Activated CD4-positive, alpha-beta T cell treated with anti-CD3 and anti-CD28 coated beads for 4 hours (primary cell): ENCODE data around the gene TMEM174.
"Not testable (repeated sequence)": the region's sequence is repeated elsewhere in the genome, so short reads cannot be mapped to it uniquely, and the experiment has no call there.

Experiments
- DNase-seq, 2 donors: peaks; one replicate each; pipeline ENCODE4 v3.0.0-alpha.2; 2020

Gene TMEM174

DNA sequence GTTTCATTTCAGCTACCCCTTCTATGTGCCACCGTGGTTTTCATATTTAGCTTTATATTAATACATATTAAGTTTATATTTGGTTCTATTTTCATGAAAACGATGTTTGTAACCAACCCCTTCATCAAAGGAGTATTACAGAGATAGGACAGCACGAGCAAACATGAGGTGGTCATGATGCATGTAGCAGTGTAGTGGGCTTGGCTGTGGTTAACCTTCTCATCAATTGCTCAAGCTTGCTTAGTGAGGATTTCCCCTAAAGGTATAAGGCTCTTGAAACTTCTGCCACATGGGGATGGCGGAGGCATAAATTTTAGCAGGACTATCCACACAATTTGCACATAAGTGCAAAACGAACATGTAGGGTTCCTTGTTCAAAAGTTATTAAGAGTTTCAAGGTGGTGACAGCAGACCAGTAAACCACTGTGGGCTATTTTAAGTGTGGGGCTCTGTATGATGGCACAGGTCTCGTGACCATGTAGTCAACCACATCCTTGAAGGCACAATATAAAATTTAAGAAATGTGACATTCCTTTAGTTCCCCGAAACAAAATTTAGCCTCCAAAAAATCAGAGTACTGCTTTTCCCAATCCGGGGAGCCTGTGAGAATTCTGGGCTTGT lies 24.8 kb downstream of the TMEM174 start:
- no peak for DNase-seq

DNA sequence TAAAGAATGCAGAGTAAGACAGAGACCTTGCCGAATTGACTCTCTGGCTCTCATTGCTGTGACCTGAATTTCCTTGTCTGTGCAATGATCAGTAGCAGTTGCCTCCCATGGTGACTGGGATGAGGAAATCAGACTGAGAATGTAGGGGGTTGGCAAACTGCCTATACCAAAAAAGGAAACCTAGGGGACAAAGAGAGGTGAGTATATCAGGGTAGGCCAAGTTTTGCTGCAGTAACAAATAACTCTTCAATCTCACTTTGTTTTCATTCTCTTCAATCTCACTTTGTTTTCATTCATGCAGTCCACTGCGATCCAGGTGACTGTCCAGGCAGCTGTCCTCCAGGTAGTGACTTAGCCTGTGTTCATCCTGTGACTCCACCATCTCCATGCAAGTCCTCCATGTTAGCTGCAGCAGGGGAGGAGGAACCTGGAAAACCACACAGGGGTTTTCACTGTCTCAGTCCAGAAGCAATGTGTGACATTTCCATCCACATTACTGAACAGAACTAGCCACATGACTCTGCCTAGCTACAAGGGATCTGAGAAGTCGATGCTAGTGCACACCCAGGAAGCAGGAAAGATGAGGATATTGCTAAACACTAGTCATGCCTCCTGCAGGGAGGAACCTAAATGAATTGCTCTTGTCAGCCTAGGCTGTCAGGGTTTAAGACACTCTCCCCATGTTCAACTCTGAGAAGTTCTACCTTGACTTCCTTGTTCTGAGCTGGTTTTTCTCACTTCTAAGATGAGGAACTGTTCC lies 26.0 kb downstream of the TMEM174 start:
- DNase-seq = no peak

DNA sequence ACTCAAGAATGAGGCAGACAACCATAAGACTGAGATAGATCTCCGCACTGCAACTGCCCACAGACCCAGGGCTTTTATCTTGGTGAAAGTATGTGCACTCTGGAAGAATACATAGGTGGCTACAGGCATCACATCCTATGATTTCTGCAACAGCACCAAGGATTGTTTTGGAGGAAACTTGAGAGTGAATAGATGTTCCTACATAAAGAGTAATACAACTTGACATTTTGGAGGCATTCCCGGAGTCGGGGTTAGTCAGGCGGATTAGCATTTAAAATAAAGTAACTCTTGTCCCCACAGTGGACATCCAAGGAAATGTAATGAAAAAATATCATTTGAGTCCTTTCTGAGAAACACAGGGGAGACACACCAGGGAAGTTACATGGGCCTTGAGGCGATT lies 26.7 kb downstream of the TMEM174 start:
- DNase-seq = no peak

DNA sequence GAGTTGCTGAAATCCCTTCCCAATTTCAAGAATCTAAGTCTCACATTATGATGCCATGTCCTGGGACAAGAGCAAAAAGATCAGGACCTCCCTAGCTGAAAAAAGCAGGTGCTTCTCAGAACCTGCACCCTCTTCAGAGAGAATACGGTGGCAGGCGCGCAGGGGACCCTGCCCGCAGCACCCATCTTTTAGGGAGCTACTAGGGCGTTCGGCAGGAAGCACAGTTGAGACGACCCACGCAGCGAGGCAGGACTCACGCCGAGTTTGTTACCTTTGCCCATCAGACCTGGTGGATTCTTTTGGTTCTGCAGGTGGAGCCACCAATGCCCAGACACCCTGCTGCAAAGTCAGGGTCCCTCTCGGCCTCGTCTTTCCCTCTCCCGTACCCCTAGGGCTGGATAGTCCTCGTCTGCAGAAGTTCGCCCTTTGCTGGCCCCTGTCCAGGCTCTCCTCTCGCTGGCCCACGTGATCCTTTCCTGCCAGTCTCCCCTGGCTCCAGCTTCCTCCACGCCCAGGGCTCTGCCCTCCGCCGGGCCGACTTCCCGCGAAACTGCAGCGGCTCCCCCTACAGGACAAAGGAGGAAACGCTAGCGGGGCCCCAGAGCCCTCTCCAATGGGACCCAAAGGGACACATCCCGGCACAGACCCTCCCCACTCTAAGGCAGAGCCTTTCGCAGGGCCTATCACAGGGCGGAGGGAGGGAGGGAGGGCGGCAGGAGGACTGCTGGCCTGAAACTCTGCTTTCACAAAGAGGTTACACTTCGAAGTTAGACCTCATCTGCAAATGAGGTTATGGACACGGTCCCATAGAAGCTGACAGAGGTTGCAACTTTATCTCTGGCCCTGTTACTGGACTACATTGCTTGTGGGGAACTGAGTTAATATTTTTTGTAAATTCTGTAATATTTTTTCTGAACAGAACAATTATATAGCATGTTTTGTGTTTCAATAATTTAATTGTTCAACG lies 28.8 kb downstream of the TMEM174 start:
- peak; percentile 46 to 66 for DNase-seq

DNA sequence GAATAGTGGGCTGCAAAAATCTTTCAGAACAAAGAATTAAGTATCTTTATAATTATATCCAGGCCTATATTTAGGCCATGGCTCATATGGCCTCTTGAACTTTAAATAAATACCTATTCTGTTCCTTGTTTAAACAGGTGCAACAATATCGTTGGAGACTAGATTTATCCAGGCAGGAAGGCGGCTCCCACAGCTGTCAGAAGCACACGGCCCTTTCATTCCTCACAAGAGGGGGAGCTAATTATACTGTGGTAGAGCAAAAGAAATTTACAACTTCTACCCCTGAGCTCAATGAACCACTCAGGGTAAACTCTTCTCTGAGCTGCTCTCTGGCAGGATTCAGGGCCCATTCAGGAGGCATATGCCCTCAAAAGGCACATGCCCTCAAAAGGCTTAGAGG lies 31.3 kb downstream of the TMEM174 start:
- no peak for DNase-seq

DNA sequence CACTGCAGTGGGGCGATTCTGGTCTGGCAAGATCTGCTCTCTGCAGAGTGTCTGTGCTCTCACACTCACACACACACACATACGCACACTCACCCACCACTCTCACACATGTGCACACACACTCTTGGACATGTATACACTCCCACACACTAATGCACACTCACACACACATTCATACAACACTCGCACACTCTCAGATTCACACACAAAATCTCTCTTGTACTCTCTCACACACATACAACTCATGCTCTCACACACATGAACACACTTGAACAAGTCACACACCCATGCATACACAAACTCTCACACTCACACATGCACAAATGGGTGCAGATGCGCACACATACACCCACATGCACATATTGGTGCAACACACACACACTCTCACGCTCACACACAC lies 31.7 kb downstream of the TMEM174 start:
- no peak for DNase-seq

DNA sequence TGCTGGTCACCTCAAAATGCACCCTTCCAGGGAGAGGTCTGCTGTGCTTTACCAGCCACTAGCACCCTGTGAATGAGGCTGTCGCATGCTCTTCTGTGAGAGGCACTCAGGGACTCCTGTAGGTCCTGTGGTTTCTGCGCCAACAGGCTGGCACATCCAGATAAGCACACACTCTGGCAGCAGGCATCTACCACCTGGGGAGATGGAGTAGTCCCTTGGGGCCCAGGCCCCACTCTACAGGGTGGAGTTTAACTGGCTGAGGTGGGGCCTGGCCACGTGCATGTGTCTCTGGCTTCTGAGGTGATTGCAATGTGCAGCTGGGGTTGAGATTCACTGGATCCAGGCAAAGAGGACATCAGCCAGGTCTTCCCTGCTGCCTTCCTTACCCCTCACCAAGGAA lies 32.3 kb downstream of the TMEM174 start:
- DNase-seq = no peak

DNA sequence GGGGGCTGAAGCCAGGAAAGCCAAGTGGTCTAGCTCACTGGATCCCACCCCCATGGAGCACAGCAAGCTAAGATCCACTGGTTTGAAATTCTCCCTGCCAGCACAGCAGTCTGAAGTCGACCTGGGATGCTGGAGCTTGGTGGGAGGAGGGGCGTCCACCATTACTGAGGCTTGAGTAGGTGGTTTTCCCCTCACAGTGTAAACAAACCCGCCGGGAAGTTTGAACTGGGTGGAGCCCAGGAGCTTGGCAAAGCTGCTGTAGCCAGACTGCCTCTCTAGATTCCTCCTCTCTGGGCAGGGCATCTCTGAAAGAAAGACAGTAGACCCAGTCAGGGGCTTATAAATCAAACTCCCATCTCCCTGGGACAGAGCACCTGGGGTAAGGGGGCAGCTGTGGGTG lies 34.2 kb downstream of the TMEM174 start:
- not testable (repeated sequence) for DNase-seq

DNA sequence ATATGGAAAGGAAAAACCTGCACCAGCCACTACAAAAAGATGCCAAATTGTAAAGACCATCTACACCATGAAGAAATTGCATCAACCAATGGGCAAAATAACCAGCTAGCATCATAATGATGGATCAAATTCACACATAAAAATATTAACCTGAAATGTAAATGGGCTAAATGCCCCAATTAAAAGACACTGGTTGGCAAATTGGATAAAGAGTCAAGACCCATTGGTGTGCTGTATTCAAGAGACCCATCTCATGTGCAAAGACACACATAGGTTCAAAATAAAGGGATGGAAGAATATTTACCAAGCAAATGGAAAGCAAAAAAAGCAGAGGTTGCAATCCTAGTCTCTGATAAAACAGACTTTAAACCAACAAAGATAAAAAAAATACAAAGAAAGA lies 36.1 kb downstream of the TMEM174 start:
- not testable (repeated sequence) for DNase-seq

DNA sequence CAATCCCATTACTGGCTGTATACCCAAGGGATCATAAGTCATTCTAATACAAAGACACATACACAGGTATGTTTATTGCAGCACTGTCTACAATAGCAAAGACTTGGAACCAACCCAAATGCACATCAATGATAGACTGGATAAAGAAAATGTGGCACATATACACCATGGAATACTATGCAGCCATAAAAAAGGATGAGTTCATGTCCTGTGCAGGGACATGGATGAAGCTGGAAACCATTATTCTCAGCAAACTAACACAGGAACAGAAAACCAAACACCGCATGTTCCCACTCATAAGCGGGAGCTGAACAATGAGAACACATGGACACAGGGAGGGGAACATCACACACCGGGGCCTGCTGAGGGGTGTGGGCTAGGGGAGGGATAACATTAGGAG lies 39.7 kb downstream of the TMEM174 start:
- not testable (repeated sequence) for DNase-seq

DNA sequence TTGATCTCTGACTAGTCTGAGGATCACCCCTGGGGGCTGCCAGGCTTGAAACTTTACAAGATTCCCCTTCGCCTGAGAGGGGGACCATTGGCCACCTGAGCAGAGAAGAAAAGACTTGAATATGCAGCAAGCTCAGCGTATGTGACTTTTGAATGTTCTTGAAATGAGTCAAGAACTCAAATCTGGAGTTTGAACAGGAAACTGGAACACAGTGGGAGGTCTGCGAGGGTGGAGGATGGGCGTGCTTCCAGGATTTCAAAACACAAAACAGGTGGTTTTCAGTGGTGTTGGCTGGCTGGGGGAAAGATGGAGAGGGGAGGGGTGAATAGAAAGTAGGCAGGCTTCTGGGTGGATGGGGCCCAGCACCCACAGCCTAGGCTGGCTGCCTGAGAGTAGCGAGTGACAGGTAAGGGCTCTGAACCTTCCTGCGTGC lies 40.6 kb downstream of the TMEM174 start:
- DNase-seq = no peak

DNA sequence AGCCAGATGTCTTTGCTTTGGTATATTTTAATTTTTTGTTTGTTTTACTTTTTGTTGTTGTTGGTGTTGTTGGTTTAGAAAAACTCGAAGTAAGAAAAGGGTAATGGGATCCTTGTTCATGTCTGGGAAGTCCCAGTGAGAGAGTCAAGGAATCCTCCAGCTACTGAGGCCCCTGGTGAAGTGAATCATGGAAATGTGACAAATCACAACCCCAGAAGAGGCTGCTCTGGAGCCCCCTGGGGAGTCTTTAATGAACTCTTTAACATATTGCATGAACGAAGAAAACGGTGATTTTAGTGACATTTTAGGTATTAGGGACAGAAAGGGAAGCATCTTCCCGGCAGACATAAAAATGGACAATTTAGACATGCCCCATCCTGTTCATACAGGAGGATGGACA lies 41.3 kb downstream of the TMEM174 start:
- DNase-seq = no peak

DNA sequence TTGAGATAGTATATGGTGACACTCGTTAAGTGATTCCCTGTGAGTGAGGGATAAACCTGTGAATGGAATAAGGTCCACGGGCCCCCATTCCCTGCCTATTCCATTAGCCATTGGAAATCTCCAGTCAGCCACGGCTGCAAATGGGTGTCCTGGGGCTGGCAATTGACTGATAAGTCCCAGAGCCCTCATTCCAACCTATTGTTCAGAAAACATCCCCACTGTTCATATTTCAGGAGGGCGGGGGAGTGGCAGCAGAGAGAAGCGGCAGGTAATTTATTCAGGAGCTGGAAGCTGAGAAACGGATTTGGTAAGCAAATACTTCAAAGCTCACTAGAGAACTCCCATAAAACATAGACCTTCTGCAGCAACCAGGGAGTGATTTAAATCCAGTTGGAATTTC lies 42.0 kb downstream of the TMEM174 start:
- DNase-seq = no peak

DNA sequence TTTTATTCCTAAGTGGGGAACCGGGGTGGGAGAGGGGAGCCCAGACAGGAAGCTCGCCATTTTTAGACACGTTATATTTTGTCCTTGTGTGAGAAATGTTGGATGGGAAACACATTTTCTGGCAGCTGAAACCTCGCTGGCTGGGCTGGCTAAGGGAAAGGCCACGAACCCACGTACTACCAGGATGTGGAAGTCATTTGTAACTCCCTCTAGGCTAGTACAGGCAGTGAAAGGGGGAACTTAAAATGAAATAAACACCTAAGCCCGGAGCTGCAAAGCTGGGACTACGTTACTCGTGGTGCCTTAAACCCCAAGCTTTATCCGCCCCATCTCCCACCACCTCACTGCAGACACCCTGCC lies 42.5 kb downstream of the TMEM174 start:
- no peak for DNase-seq

DNA sequence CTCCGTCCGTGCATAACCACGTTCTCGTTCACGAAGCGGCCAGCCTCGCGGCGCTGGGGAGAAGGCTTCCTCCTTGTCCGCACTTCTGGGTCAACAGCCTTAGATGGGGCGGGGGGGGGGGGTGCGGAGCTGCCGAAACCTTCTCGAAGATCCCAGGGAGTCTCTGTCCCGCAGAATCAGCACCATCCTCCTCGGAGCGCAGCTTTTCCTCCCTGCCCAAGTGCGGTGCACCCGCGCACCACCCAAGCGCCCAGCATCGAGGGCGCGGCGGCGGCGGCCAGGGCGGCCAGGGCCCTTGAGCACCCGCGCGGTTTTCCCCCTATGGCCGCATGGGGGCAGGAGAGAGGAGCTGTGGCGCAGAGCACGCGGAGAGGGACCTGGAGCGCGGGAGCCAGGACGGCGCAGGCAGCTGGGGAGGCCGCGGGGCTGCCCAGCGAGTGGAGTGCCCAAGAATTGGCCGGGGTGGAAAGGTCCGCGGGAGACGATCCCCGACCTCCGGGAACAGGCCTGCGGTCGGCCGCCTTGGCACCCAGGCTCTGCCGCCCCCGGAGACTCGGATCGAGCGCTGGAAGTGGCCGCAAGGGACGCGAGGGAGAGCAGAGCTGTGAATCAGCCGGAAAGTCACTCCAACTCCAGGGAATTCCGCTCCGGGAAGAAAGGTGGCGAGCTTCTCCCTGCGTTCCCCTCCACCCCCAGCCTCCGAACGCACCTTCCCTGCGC lies 43.1 kb downstream of the TMEM174 start:
- DNase-seq = peak; percentile 31 to 59

DNA sequence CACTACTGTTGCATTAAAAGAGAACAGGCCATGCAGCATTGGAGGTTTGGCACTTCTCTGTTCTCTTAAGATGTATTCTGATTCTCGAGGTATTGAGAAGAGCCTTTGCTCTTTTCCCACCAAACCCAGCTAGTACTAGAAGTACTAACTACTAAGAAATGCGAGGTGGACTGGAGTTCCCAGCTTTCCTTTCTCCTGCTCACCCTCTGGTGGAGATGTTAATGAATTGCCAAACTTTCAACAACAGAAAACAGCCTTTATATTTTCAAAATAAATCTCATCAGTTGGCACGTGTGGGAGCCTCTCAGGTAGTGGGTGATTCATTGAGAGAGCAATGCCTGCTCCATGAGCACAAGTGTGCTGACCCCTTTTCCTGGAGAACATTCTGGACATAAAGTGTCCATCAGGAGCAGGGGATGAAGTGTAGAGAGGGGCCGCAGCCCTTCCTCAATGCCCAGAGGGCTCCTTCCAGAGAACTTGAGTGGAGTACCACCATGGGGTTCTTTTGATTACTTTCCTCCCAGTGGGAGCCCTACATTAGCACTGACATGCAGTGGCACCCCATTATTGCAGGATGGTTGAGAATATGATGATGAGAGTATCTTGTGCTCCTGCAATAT lies 45.7 kb downstream of the TMEM174 start:
- DNase-seq = no peak

DNA sequence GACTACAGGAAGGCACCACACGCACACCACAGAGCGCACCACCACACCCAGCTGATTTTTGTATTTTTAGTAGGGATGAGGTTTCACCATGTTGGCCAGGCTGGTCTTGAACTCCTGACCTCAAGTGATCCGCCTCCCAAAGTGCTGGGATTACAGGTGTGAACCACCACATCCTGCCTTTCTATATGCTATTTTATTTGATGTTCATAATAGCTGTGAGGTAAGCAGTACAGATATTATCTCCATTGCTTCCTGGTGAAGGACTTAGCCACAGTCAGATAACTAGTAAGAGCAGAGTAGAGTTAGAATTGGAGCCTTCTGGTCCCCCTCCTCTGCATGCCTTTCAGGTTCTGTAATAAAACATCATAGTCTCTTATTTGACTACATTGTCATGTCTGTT lies 46.3 kb downstream of the TMEM174 start:
- DNase-seq = not testable (repeated sequence)

DNA sequence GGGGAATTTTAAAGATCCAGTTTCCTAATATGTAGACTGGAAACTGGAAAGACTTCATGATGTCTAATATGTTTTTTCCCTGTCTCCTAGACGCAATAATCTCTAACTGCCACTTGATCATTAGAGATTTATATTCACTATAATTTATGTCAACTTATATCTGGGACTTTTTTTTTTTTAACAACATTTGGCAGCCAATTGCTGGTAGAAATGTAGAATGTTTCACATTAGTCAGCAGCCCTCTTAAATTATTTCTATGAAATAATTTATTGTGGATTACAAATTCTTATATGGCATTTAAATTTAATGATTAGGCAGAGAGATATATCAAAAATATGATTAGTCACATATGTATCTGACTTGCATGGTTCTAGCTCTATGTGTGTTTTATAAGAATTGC lies 48.2 kb downstream of the TMEM174 start:
- no peak for DNase-seq

DNA sequence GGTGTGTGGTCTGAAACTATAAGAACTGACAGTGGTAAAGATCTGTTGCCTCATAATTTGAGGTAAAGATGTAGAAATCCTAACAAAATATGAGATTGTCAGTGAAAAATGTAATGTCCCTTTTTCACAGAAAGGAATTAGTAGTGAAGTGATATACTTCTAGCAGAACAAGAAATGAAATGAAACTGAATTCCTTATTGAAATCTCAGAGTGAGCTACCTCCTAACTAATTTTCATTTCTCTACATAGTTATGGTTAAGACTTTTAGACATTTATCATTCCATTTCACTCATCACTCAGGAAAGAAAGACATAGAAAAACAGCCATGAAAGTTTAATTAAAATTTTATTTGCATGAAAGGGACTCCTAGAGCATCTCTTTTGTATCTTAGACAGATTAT lies 48.7 kb downstream of the TMEM174 start:
- no peak for DNase-seq

DNA sequence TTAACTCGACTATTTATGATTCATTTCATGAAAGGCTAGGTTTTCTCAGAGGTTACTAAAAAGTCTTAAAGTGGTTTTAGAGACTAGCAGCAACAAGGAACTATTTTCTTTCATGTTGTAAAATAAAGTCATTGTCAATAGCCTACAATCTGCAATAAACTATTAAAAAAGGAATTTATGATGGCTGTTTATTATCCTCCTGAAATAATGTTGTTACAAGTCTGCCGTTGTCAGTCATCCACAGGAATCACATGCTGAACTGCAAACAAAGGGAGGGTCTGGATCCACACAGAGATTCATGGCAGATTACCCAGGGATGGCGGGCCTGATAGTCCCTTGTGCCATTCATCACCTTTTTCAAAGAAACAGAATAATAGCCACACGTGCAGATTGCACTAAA lies 49.2 kb downstream of the TMEM174 start:
- DNase-seq = no peak
